HepG2 (cell line): ENCODE results near the gene ANKRD60. TPM values are rescaled to one million over a fixed set of nuclear protein-coding genes. Genes with fewer than 3 reads are reported as not detected.

ENCODE experiments used
- ATAC-seq: fragments of 200-7000 bp; cut with Tn5 transposase; 3 replicates; pipeline ENCODE4 v1.9.1; 2020; ENCODE audit warnings: mild to moderate bottlenecking, moderate library complexity
- BruUV-seq: library from RNA; stranded (reverse); fragments of 400-500 nt; replicated peaks from 2 replicates; lab custom pipeline; 2021; lab: Mats Ljungman, UMichigan
- CTCF ChIA-PET: fragments of 300-600 bp; formaldehyde crosslinking; extraction: SDS; loops from one replicate; lab custom pipeline; 2021; ENCODE audit warnings: low total read pairs, inconsistent platforms, low intra/inter-chr PET ratio; lab: Yijun Ruan, JAX
- POLR2A ChIA-PET: fragments of 350-600 bp; sonication (Branson Sonifier 250); formaldehyde crosslinking; loops from one replicate; lab custom pipeline; 2020; ENCODE audit warnings: antibody characterized with exemption, inconsistent platforms; lab: Yijun Ruan, JAX
- DNase-seq: peaks from one replicate; pipeline ENCODE4 v3.0.0-alpha.2; 2015; ENCODE audit warnings: low spot score
- FAIRE-seq: peaks from 3 replicates; lab custom pipeline; 2011; peaks lifted over from hg19 to GRCh38; lab: Jason Lieb, UNC
- H2AFZ ChIP-seq: one replicate; pipeline ENCODE4 v1.6.1; 2011; ENCODE audit warnings: low read length, inconsistent platforms
- H3K27ac ChIP-seq: fragments of 300-600 bp; 3 replicates; pipeline ENCODE4 v1.8.0; 2011; ENCODE audit warnings: mixed run types, mild to moderate bottlenecking, mixed read lengths, low read length, inconsistent platforms; ENCODE audit not compliant: insufficient read depth; ENCODE audit errors: extremely low read length
- H3K27me3 ChIP-seq, 2 experiments: fragments of 200-600 bp in 1 of 2; 2 replicates in 1 of 2; 3 replicates in 1 of 2; pipeline versions ENCODE4 v1.6.0 to v1.8.0; 2011; ENCODE audit warnings: low read length in 2 of 2, mild to moderate bottlenecking in 2 of 2, moderate library complexity in 2 of 2, inconsistent platforms in 1 of 2; ENCODE audit not compliant: insufficient read depth in 2 of 2, control insufficient read depth in 1 of 2
- H3K36me3 ChIP-seq, 2 experiments: fragments of 200-600 bp in 1 of 2; replicated peaks in 1 of 2; 2 replicates in 1 of 2; 3 replicates in 1 of 2; pipeline versions ENCODE4 v1.5.1 to v1.8.0; 2011; ENCODE audit warnings: low read length in 2 of 2, inconsistent platforms in 1 of 2; ENCODE audit not compliant: insufficient read depth in 2 of 2, control insufficient read depth in 1 of 2
- H3K4me1 ChIP-seq: 2 replicates; pipeline ENCODE4 v1.5.1; 2012; ENCODE audit warnings: low read length, inconsistent platforms; ENCODE audit not compliant: insufficient read depth
- H3K4me2 ChIP-seq: 2 replicates; pipeline ENCODE4 v1.6.0; 2011; ENCODE audit warnings: low read depth, low read length, inconsistent platforms
- H3K4me3 ChIP-seq, 3 experiments: fragments of 200-600 bp in 1 of 3; sonication (generic), shearing (Covaris generic) in 1 of 3; replicated peaks in 1 of 3; 2 replicates each; pipeline ENCODE4 v1.5.1; 2011 to 2016; ENCODE audit warnings: low read length in 3 of 3, inconsistent platforms in 2 of 3, low read depth in 2 of 3, mild to moderate bottlenecking in 2 of 3, control low read depth in 1 of 3, mixed read lengths in 1 of 3; ENCODE audit not compliant: insufficient read depth in 1 of 3
- H3K79me2 ChIP-seq: one replicate; pipeline ENCODE4 v1.6.1; 2011; ENCODE audit warnings: low read length, inconsistent platforms; ENCODE audit not compliant: insufficient read depth
- H3K9ac ChIP-seq: 2 replicates; pipeline ENCODE4 v1.6.0; 2011; ENCODE audit warnings: mild to moderate bottlenecking, low read depth, low read length, inconsistent platforms; ENCODE audit not compliant: insufficient read depth
- H3K9me3 ChIP-seq: 2 replicates; pipeline ENCODE4 v1.5.1; 2012; ENCODE audit warnings: mild to moderate bottlenecking, low read length
- H4K20me1 ChIP-seq: 2 replicates; pipeline ENCODE4 v1.6.0; 2011; ENCODE audit warnings: inconsistent platforms, mild to moderate bottlenecking, low read length, moderate library complexity; ENCODE audit not compliant: insufficient read depth
- CEBPZ ChIP-seq: IDR thresholded peaks from 2 replicates; pipeline ENCODE4 v1.6.1; 2012; ENCODE audit warnings: low read length, improper control_type of control experiment
- CREBL2 ChIP-seq: sonication (generic); formaldehyde crosslinking; IDR thresholded peaks from 2 replicates; pipeline ENCODE4 v1.8.1; 2023; ENCODE audit warnings: missing genetic modification reagents, mild to moderate bottlenecking, borderline replicate concordance
- ELF3 ChIP-seq: IDR thresholded peaks from 2 replicates; pipeline ENCODE4 v1.6.1; 2016; ENCODE audit warnings: missing genetic modification reagents, missing compliant biosample characterization
- KLF13 ChIP-seq: sonication (generic); formaldehyde crosslinking; IDR thresholded peaks from 2 replicates; pipeline ENCODE4 v1.4.0; 2020; ENCODE audit warnings: mild to moderate bottlenecking, missing genetic modification reagents
- MXD3 ChIP-seq: IDR thresholded peaks from 2 replicates; pipeline ENCODE4 v1.6.1; 2016; ENCODE audit warnings: mild to moderate bottlenecking, missing biosample characterization, missing genetic modification reagents
- POLR2A ChIP-seq, 2 experiments: IDR thresholded peaks; 2 replicates each; pipeline ENCODE4 v1.6.1; 2011; ENCODE audit warnings: low read depth in 2 of 2, low read length in 2 of 2, mild to moderate bottlenecking in 1 of 2, moderate library complexity in 1 of 2; ENCODE audit not compliant: insufficient read depth in 1 of 2
- SOX13 ChIP-seq, 3 experiments: fragments of 450-650 bp in 1 of 3; sonication (generic) in 1 of 3; formaldehyde crosslinking in 1 of 3; IDR thresholded peaks in 2 of 3; conservative IDR thresholded peaks in 1 of 3; 2 replicates each; pipeline versions ENCODE4 v1.5.0 to v1.6.1; 2016 to 2020; ENCODE audit warnings: antibody characterized with exemption in 1 of 3, mild to moderate bottlenecking in 1 of 3, missing compliant biosample characterization in 1 of 3, missing genetic modification reagents in 1 of 3, moderate library complexity in 1 of 3
- ZKSCAN1 ChIP-seq: fragments of 150-350 bp; IDR thresholded peaks from 2 replicates; pipeline ENCODE4 v1.6.1; 2014; ENCODE audit warnings: low read length
- ZNF543 ChIP-seq: sonication (generic); formaldehyde crosslinking; IDR thresholded peaks from 2 replicates; pipeline ENCODE4 v1.4.0; 2020; ENCODE audit warnings: mild to moderate bottlenecking, missing genetic modification reagents
- ZNF660 ChIP-seq: sonication (generic); formaldehyde crosslinking; IDR thresholded peaks from 2 replicates; pipeline ENCODE4 v1.5.1; 2020; ENCODE audit warnings: mild to moderate bottlenecking, low read depth, missing genetic modification reagents, borderline replicate concordance
- WGBS: methylation state at CpG from one replicate; pipeline ENCODE4 v1.1.6; 2017; ENCODE audit warnings: low lambda C conversion rate; 5-methylcytosine and 5-hydroxymethylcytosine counted together
- in situ Hi-C: cut with HindIII; loops from 2 replicates; pipeline ENCODE4 v1.10.0; 2017; ENCODE audit warnings: low pct_unique_long_range_greater_than_20kb; ENCODE audit not compliant: extremely low pct_ligation_motif_present
- intact Hi-C: fragments of 100-400 bp; cut with micrococcal nuclease; formaldehyde crosslinking; loops from one replicate; pipeline ENCODE4 v1.10.0; 2022; ENCODE audit not compliant: unreplicated experiment
- polyA plus RNA-seq, 8 experiments: library from polyadenylated mRNA; depleted of rRNA in 3 of 8; stranded (reverse) in 7 of 8; unstranded in 1 of 8; fragments of >200 nt; fragmentation: Illumina TruSeq in 4 of 8; extraction: Trizol in 4 of 8; gene quantifications; 2 replicates each; pipeline versions ENCODE4 v1.2.1 to v1.2.3, GENCODE V29; 2011 to 2016; ENCODE audit warnings: low read depth in 4 of 8, missing spikeins in 1 of 8, mixed read lengths in 1 of 8; ENCODE audit not compliant: insufficient read depth in 1 of 8
- total RNA-seq, 5 experiments: library from RNA; depleted of rRNA; stranded (reverse); fragments of >200 nt; fragmentation: Illumina TruSeq; extraction: Trizol; gene quantifications; 2 replicates each; pipeline ENCODE4 v1.2.3, GENCODE V29; 2016; ENCODE audit warnings: low read depth in 1 of 5

Gene ANKRD60
- total and polyA plus RNA-seq, 2 of the 13 experiments (the other 11 are each of a cell fraction or from before 2014, with no cell fraction given) = not detected

- ChIA-PET POLR2A (no interaction called here), CTCF (no interaction called here)
- Histone ChIP-seq H3K27me3 (peaks cover 15 to 73% of the 10 kb centered on the region in 2 experiments), H3K9me3 (no peaks in the 10 kb centered on the region), H3K9ac (no peak overlapping the region), H3K4me2 (no peak overlapping the region), H2AFZ (no peak overlapping the region), H3K36me3 (no peaks in the 10 kb centered on the region), H3K4me3 (no peak overlapping the region), H3K79me2 (no peaks in the 10 kb centered on the region), H3K4me1 (0 out of 2 replicates have a peak, but pooled peaks cover 4% of the 10 kb centered on the region), H3K27ac (no peak overlapping the region), H4K20me1 (no peaks in the 10 kb centered on the region)
- intact Hi-C loops = no loop called here
- no TSS peak for BruUV-seq
- 26% methylated on average over 6 of the region's 9 CpGs for WGBS
- ATAC-seq (no peak), DNase-seq (no peak), FAIRE-seq (no peak)
- 0 out of 2 replicates have a peak, but pooled peaks have one; percentile 28 for TF ChIP-seq ZKSCAN1
- TF ChIP-seq CREBL2 (CRISPR knock-in tag) = no peak
- in situ Hi-C loops = loop anchor here (5.0 kb wide), 1 partner anchor 523 kb away; no protein-coding TSS in a partner anchor
Observed at GRCh38 chr20:58175425-58175824, 53.0 kb downstream of the ANKRD60 start.

GRCh38 chr20:58174708-58175280 is 53.7 kb downstream of the ANKRD60 start:
- no peaks in the 10 kb centered on the region for H3K79me2 ChIP-seq
- H3K27me3 ChIP-seq = peaks cover 15 to 68% of the 10 kb centered on the region in 2 experiments
- ChIA-PET CTCF (no interaction called here), POLR2A (no interaction called here)
- H3K4me2 ChIP-seq = no peak overlapping the region
- H3K27ac ChIP-seq = no peak overlapping the region
- H3K4me3 ChIP-seq = no peak overlapping the region
- DNase-seq (no peak), FAIRE-seq (no peak), ATAC-seq (no peak)
- H3K36me3 ChIP-seq = no peaks in the 10 kb centered on the region
- H3K9me3 ChIP-seq = no peaks in the 10 kb centered on the region
- H3K4me1 ChIP-seq = 0 out of 2 replicates have a peak, but pooled peaks cover 4% of the 10 kb centered on the region
- H4K20me1 ChIP-seq = no peaks in the 10 kb centered on the region
- in situ Hi-C loops = loop anchor here (5.0 kb wide), 1 partner anchor 522 kb away; no protein-coding TSS in a partner anchor
- H3K9ac ChIP-seq = no peak overlapping the region
- intact Hi-C loops = no loop called here
- 5% methylated on average over 10 of the region's 10 CpGs for WGBS
- H2AFZ ChIP-seq = no peak overlapping the region
- no TSS peak for BruUV-seq
- TF ChIP-seq SOX13 (IDR thresholded peaks at IDR 0.05) = no peak
- TF ChIP-seq SOX13 (CRISPR knock-in tag; conservative IDR thresholded peaks at IDR 0.05 in 1 of 2, IDR thresholded peaks at IDR 0.05 in 1 of 2) = no peak
- no peak for TF ChIP-seq ELF3
- no peak for TF ChIP-seq POLR2A (IDR thresholded peaks at IDR 0.05; ENCODE audit: insufficient read depth in 1 of 2, low read depth in 2 of 2, low read length in 2 of 2)
- no peak for TF ChIP-seq CEBPZ
- TF ChIP-seq ZNF543 = no peak
- TF ChIP-seq KLF13 (CRISPR knock-in tag) = no peak
- TF ChIP-seq ZNF660 (CRISPR knock-in tag) = no peak
- no peak for TF ChIP-seq MXD3 (CRISPR knock-in tag)
